Stimulated activated CD8-positive, alpha-beta memory T cell treated with anti-CD3 and anti-CD28 coated beads, Interleukin-7, amount 100 ng/mL, for 24 hours (primary cell): Measurements from ENCODE around the gene PLPP7.
"Not testable (repeated sequence)": the region's sequence is repeated elsewhere in the genome, so short reads cannot be mapped to it uniquely, and the experiment has no call there.

Experiments
- DNase-seq: peaks from one replicate; pipeline ENCODE4 v3.0.0-alpha.2; 2020; ENCODE audit warnings: low read depth

Gene PLPP7

GRCh38 chr9:131289301-131290035 is at the start of gene PLPP7:
Gene PLPP7 (plus strand): TSS chr9:131289723. CDS start chr9:131289998, 275 bp downstream.
- no peak for DNase-seq

GRCh38 chr9:131240047-131240921 is 49.2 kb upstream of the PLPP7 start:
- no peak for DNase-seq

- DNase-seq, result not testable (repeated sequence)
Observed at GRCh38 chr9:131244331-131244730, 45.2 kb upstream of the PLPP7 start.

- DNase-seq, result no peak
Observed at GRCh38 chr9:131246618-131247017, 42.9 kb upstream of the PLPP7 start.

GRCh38 chr9:131252120-131252519 is 37.4 kb upstream of the PLPP7 start:
- DNase-seq, result no peak

- DNase-seq, result no peak
Observed at GRCh38 chr9:131253891-131254491, 35.5 kb upstream of the PLPP7 start.

- DNase-seq, result no peak
Observed at GRCh38 chr9:131254626-131255025, 34.9 kb upstream of the PLPP7 start.

GRCh38 chr9:131255676-131256197 is 33.8 kb upstream of the PLPP7 start:
- no peak for DNase-seq

GRCh38 chr9:131257266-131258025 is 32.1 kb upstream of the PLPP7 start:
- no peak for DNase-seq

- no peak for DNase-seq
Observed at GRCh38 chr9:131258186-131258585, 31.3 kb upstream of the PLPP7 start.

GRCh38 chr9:131258698-131259431 is 30.7 kb upstream of the PLPP7 start:
- no peak for DNase-seq

GRCh38 chr9:131259432-131259898 is 30.1 kb upstream of the PLPP7 start:
- DNase-seq, result no peak

- DNase-seq, result no peak
Observed at GRCh38 chr9:131259916-131260597, 29.5 kb upstream of the PLPP7 start.

- DNase-seq, result no peak
Observed at GRCh38 chr9:131260751-131261452, 28.6 kb upstream of the PLPP7 start.

GRCh38 chr9:131262327-131263032 is 27.0 kb upstream of the PLPP7 start:
- no peak for DNase-seq

- DNase-seq, result not testable (repeated sequence)
Observed at GRCh38 chr9:131263033-131263343, 26.5 kb upstream of the PLPP7 start.

- no peak for DNase-seq
Observed at GRCh38 chr9:131263701-131264100, 25.8 kb upstream of the PLPP7 start.

GRCh38 chr9:131264231-131264630 is 25.3 kb upstream of the PLPP7 start:
- no peak for DNase-seq
